Frontal cortex (tissue), 4 donors: ENCODE results near the gene MSMP. TPM values are rescaled to one million over a fixed set of nuclear protein-coding genes. Genes with fewer than 3 reads are reported as not detected.

Experiments used
- DNase-seq, 2 donors: peaks; one replicate each; pipeline ENCODE4 v3.0.0; 2012; ENCODE audit warnings: low spot score in 2 of 2
- FAIRE-seq: peaks from 2 replicates; lab custom pipeline; 2012; peaks lifted over from hg19 to GRCh38; lab: Jason Lieb, UNC
- total RNA-seq: library from RNA; depleted of rRNA; stranded (reverse); fragments of >200 nt; gene quantifications from one replicate; pipeline ENCODE4 v1.2.3, GENCODE V29; 2014
- donor health status: control.
- donor health status: control.
- donor health status: control.

The MSMP gene
- total RNA-seq, 1 donor from 2014 or later, result 0.41 TPM

GRCh38 chr9:35774907-35775635 lies 21.0 kb upstream of the MSMP start:
- DNase-seq, result no peak
- no peak for FAIRE-seq

GRCh38 chr9:35771943-35772342 lies 17.9 kb upstream of the MSMP start:
- no peak for FAIRE-seq

GRCh38 chr9:35771534-35771933 lies 17.5 kb upstream of the MSMP start:
- no peak for DNase-seq
- no peak for FAIRE-seq

More at GRCh38 chr9:35771943-35772342, 17.9 kb upstream of the MSMP start:
- DNase-seq, result no peak

GRCh38 chr9:35771075-35771433 lies 17.0 kb upstream of the MSMP start:
- FAIRE-seq (no peak), DNase-seq (no peak)

GRCh38 chr9:35769763-35770162 lies 15.7 kb upstream of the MSMP start:
- DNase-seq (no peak), FAIRE-seq (no peak)

- no peak for DNase-seq
- FAIRE-seq, result no peak
These were observed 13.4 kb upstream of the MSMP start for GRCh38 chr9:35767458-35767857.

GRCh38 chr9:35766997-35767396 lies 12.9 kb upstream of the MSMP start:
- DNase-seq (no peak), FAIRE-seq (no peak)

GRCh38 chr9:35763803-35764202 lies 9.7 kb upstream of the MSMP start:
- FAIRE-seq (no peak), DNase-seq (no peak)

- FAIRE-seq, result no peak
- no peak for DNase-seq
These were observed 9.1 kb upstream of the MSMP start for GRCh38 chr9:35763181-35763580.

GRCh38 chr9:35760651-35761050 lies 6.6 kb upstream of the MSMP start:
- no peak for DNase-seq

GRCh38 chr9:35759795-35760194 lies 5.7 kb upstream of the MSMP start:
- FAIRE-seq (no peak), DNase-seq (no peak)

More at GRCh38 chr9:35760651-35761050, 6.6 kb upstream of the MSMP start:
- FAIRE-seq, result no peak

GRCh38 chr9:35758475-35759050 lies 4.5 kb upstream of the MSMP start:
- DNase-seq, result no peak
- no peak for FAIRE-seq

- DNase-seq (no peak), FAIRE-seq (no peak)
These were observed 3.8 kb upstream of the MSMP start for GRCh38 chr9:35757892-35758275.

- DNase-seq (no peak), FAIRE-seq (no peak)
These were observed 3.3 kb upstream of the MSMP start for GRCh38 chr9:35757226-35757891.

- DNase-seq (peak; percentile 32 to 41), FAIRE-seq (no peak)
These were observed 2.5 kb upstream of the MSMP start for GRCh38 chr9:35756275-35757225.

- no peak for DNase-seq
- no peak for FAIRE-seq
These were observed 995 bp upstream of the MSMP start for GRCh38 chr9:35755071-35755470.

GRCh38 chr9:35753466-35753865 lies 610 bp downstream of the MSMP start:
- DNase-seq (no peak), FAIRE-seq (no peak)

GRCh38 chr9:35750256-35750531 lies 3.9 kb downstream of the MSMP start:
- FAIRE-seq, result no peak
- no peak for DNase-seq

- FAIRE-seq, result no peak
- no peak for DNase-seq
These were observed 4.4 kb downstream of the MSMP start for GRCh38 chr9:35749515-35750255.
